Prostate gland (tissue), 2 donors: ENCODE results near the gene LMTK3. TPM values are rescaled to one million over a fixed set of nuclear protein-coding genes. Genes with fewer than 3 reads are reported as not detected.

Experiments
- DNase-seq: peaks from one replicate; pipeline ENCODE4 v3.0.0-alpha.2; 2019; ENCODE audit warnings: low spot score
- H3K27ac ChIP-seq, 2 donors: fragments of 200-600 bp; sonication (generic); 2 replicates each; pipeline ENCODE4 v1.5.1; 2017 to 2019
- H3K27me3 ChIP-seq: fragments of 200-600 bp; sonication (generic); replicated peaks from 2 replicates; pipeline ENCODE4 v1.5.1; 2019; ENCODE audit not compliant: insufficient read depth
- H3K36me3 ChIP-seq, 2 donors: fragments of 200-600 bp; sonication (generic); 1 replicate in 1 of 2; 2 replicates in 1 of 2; pipeline versions ENCODE4 v1.5.1 to v1.8.1; 2017 to 2019
- H3K4me1 ChIP-seq: fragments of 200-600 bp; sonication (generic); replicated peaks from 2 replicates; pipeline ENCODE4 v1.5.1; 2019
- H3K4me3 ChIP-seq, 2 donors: fragments of 200-600 bp; sonication (generic); 2 replicates each; pipeline ENCODE4 v1.5.1; 2017 to 2019
- H3K9me3 ChIP-seq: fragments of 200-600 bp; sonication (generic); 2 replicates; pipeline ENCODE4 v1.5.1; 2017
- POLR2A ChIP-seq: fragments of 450-650 bp; IDR thresholded peaks from one replicate; pipeline ENCODE4 v1.6.1; 2016; ENCODE audit warnings: antibody characterized with exemption, mild to moderate bottlenecking
- POLR2AphosphoS5 ChIP-seq: sonication (generic); formaldehyde crosslinking; IDR thresholded peaks from one replicate; pipeline ENCODE4 v1.6.1; 2017; ENCODE audit warnings: antibody characterized with exemption
- WGBS: methylation state at CpG from one replicate; pipeline ENCODE4 v1.1.5; 2018; 5-methylcytosine and 5-hydroxymethylcytosine counted together
- intact Hi-C: fragments of 100-400 bp; cut with DNase I; formaldehyde crosslinking; loops from one replicate; pipeline ENCODE4 v1.14.2; 2022
- total RNA-seq, 2 donors: library from RNA; depleted of rRNA; stranded (reverse); fragments of >200 nt; gene quantifications; one replicate each; pipeline ENCODE4 v1.1.0, GENCODE V29; 2016
- TF ChIP-seq, protein P1 (sequence below), 4 experiments: fragments of 200-600 bp in 2 of 4; fragments of 450-650 bp in 2 of 4; sonication (generic) in 2 of 4; IDR thresholded peaks; 1 replicate in 3 of 4; 2 replicates in 1 of 4; pipeline ENCODE4 v1.5.1; 2016 to 2019; ENCODE audit warnings: antibody characterized with exemption in 4 of 4, mild to moderate bottlenecking in 2 of 4, moderate library complexity in 2 of 4

LMTK3 gene
- total RNA-seq, 2 donors from 2014 or later: 7.4 to 10.2 TPM

- TF ChIP-seq POLR2AphosphoS5 (no peak), POLR2A (no peak)
- H3K27me3 ChIP-seq: no peaks in the 10 kb centered on the region
- no peak overlapping the region for H3K4me3 ChIP-seq
- 79% methylated on average over 3 of the region's 3 CpGs for WGBS
- intact Hi-C loops: no loop called here
- H3K9me3 ChIP-seq: no peaks in the 10 kb centered on the region
- no peaks in the 10 kb centered on the region for H3K4me1 ChIP-seq
- no peak overlapping the region for H3K27ac ChIP-seq
- no peaks in the 10 kb centered on the region for H3K36me3 ChIP-seq
- DNase-seq: no peak
Observed at GRCh38 chr19:48518207-48518606, 6.6 kb upstream of the LMTK3 start.

DNA sequence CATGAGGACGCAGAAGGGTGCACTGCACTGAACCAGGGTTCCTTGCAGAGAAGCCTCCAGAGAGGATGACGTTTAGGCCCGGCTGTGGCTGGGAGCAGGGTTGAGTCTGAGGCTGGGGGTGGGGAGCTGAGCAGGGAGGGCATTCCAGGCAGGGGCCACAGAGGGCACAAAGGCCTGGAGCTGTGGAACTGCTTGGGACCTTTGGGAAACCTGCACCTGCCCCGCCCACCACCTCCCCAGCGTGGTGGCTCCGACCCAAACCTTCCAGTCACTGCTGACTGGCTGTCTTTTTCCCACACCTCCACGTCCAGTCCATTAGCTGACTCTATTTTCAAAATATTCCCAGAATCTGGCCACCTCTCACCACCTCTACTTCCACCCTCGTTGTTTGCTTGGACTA is 4.9 kb upstream of the LMTK3 start:
- H3K27ac ChIP-seq: no peak overlapping the region
- no peaks in the 10 kb centered on the region for H3K4me1 ChIP-seq
- no peaks in the 10 kb centered on the region for H3K36me3 ChIP-seq
- no peak overlapping the region for H3K4me3 ChIP-seq
- H3K27me3 ChIP-seq: no peaks in the 10 kb centered on the region
- TF ChIP-seq POLR2AphosphoS5 (no peak), POLR2A (no peak)
- TF ChIP-seq, protein P1, sequence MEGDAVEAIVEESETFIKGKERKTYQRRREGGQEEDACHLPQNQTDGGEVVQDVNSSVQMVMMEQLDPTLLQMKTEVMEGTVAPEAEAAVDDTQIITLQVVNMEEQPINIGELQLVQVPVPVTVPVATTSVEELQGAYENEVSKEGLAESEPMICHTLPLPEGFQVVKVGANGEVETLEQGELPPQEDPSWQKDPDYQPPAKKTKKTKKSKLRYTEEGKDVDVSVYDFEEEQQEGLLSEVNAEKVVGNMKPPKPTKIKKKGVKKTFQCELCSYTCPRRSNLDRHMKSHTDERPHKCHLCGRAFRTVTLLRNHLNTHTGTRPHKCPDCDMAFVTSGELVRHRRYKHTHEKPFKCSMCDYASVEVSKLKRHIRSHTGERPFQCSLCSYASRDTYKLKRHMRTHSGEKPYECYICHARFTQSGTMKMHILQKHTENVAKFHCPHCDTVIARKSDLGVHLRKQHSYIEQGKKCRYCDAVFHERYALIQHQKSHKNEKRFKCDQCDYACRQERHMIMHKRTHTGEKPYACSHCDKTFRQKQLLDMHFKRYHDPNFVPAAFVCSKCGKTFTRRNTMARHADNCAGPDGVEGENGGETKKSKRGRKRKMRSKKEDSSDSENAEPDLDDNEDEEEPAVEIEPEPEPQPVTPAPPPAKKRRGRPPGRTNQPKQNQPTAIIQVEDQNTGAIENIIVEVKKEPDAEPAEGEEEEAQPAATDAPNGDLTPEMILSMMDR (IDR thresholded peaks at IDR 0.05): no peak
- DNase-seq: no peak
- 84% methylated on average over 8 of the region's 8 CpGs for WGBS
- intact Hi-C loops: no loop called here
- H3K9me3 ChIP-seq: no peaks in the 10 kb centered on the region

DNA sequence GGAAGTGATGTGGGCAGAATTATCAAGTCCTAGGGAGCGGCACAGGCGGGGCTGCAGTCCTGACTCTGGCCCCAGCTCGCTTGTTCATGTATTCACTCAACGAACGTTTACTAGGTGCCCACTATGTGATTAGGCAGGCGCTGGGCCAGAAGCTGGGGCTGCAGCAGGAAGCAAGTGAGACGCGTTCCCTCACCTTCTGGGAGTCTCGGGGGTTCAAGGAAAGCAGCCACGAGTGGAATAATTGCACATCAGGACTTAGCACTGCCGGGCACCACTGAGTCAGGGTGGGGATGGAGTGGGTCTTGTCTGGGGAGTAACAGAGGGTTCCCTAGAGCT is 2.5 kb upstream of the LMTK3 start:
- Histone ChIP-seq H3K9me3 (no peaks in the 10 kb centered on the region), H3K4me3 (peak overlapping the region in 1 of 2 donors; percentile 53), H3K36me3 (no peaks in the 10 kb centered on the region), H3K27me3 (no peaks in the 10 kb centered on the region), H3K27ac (no peak overlapping the region), H3K4me1 (no peaks in the 10 kb centered on the region)
- intact Hi-C loops: no loop called here
- TF ChIP-seq POLR2A (no peak), POLR2AphosphoS5 (no peak)
- TF ChIP-seq, protein P1 (IDR thresholded peaks at IDR 0.05): no peak
- DNase-seq: no peak
- 44% methylated on average over 11 of the region's 11 CpGs for WGBS

GRCh38 chr19:48513289-48514122 is 1.9 kb upstream of the LMTK3 start:
- Histone ChIP-seq H3K4me1 (no peaks in the 10 kb centered on the region), H3K36me3 (no peaks in the 10 kb centered on the region), H3K9me3 (no peaks in the 10 kb centered on the region), H3K27ac (peak overlapping the region; percentile 14 to 45), H3K27me3 (no peaks in the 10 kb centered on the region), H3K4me3 (peak overlapping the region; percentile 50 to 53)
- TF ChIP-seq POLR2A (no peak), POLR2AphosphoS5 (peak; percentile 54)
- TF ChIP-seq, protein P1 (IDR thresholded peaks at IDR 0.05): peak in 1 of 4 experiments; percentile 3
- intact Hi-C loops: no loop called here
- DNase-seq: peak; percentile 72
- WGBS: 4% methylated on average over 43 of the region's 54 CpGs

DNA sequence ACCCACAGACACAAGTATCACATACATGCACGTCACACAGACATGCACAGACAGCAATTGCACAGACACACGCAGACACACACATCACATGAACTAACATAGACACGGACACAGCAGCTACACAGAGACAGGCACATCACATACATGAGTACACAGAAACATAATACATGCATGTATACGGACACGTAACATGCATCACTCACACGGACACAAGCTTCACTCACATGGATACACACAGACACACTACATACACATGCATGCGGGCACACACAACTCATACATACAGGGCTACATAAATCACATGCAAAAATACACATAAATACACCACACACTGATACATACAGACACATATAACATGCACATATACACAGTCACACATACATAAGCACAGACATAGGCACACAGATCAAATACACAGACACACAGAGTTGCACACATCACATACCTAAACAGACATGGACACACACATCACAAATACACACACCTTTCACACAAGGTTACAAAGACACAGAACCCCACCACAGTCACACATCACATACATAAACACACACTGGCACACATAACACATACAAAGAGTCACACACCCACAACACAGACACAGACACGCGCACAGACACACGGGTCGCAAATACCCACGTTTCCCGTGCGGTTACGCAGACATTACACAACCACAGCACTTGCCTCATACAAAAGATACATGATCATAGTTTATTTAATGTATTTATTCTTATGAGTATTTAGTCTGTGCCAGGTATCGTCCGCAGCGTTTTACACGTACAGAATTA is 1.1 kb upstream of the LMTK3 start:
- Histone ChIP-seq H3K4me1 (no peaks in the 10 kb centered on the region), H3K9me3 (no peaks in the 10 kb centered on the region), H3K36me3 (no peaks in the 10 kb centered on the region), H3K27me3 (no peaks in the 10 kb centered on the region), H3K27ac (no peak overlapping the region), H3K4me3 (no peak overlapping the region)
- no peak for DNase-seq
- TF ChIP-seq, protein P1 (IDR thresholded peaks at IDR 0.05): no peak
- TF ChIP-seq POLR2A: no peak
- TF ChIP-seq POLR2AphosphoS5: no peak
- WGBS: 48% methylated on average over 19 of the region's 19 CpGs
- intact Hi-C loops: no loop called here
